22Rv1 (cell line): ENCODE data around the gene PAQR8.

Source experiments
- CTCF ChIP-seq: fragments of 450-650 bp; IDR thresholded peaks from 2 replicates; pipeline ENCODE4 v1.5.1; 2017; ENCODE audit warnings: mild to moderate bottlenecking
- ZFX ChIP-seq: fragments of 450-650 bp; IDR thresholded peaks from 2 replicates; pipeline ENCODE4 v1.6.1; 2017; ENCODE audit warnings: antibody characterized with exemption, borderline replicate concordance

DNA sequence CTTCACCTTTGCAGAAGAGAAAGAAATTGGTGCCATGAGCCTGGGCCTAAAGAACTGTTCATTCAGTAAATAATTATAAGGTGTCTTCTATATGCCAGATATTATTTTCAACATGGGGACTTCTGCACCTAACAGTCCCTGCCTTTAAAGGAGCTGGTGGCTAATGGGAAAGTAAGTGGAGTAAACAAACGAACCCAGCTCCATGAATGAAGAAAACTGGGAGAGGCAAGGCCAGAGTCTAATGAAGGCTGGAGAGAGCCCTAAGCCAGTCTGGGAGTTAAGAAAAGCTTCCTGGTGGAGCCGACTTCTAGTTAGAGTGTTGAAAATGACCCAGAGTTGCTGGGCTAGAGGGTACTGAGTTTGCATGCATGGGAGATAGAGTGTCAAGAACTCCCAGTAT, 34.0 kb downstream of the PAQR8 start:
- TF ChIP-seq CTCF (no peak), ZFX (no peak)
